HG03095 (cell line): ENCODE results near the gene GLE1.
"Not testable (repeated sequence)": the region's sequence is repeated elsewhere in the genome, so short reads cannot be mapped to it uniquely, and the experiment has no call there.

Experiments
- ATAC-seq: cut with Tn5 transposase; IDR thresholded peaks from one replicate; pipeline ENCODE4 v1.9.1; 2021; ENCODE audit warnings: moderate library complexity; ENCODE audit not compliant: unreplicated experiment

GLE1 gene

GRCh38 chr9:128550770-128551656, 46.5 kb downstream of the GLE1 start:
- no peak for ATAC-seq

- ATAC-seq = no peak
These were observed 47.2 kb downstream of the GLE1 start for GRCh38 chr9:128551657-128552152.

- peak; percentile 74 for ATAC-seq
These were observed 47.7 kb downstream of the GLE1 start, which contains the start of gene SPTAN1 for GRCh38 chr9:128552153-128552743. TSS of gene SPTAN1 (plus strand) at chr9:128552587. CDS start at chr9:128566741, 14,154 bp downstream.

GRCh38 chr9:128552744-128553440, 48.4 kb downstream of the GLE1 start:
- peak; percentile 28 for ATAC-seq

- no peak for ATAC-seq
These were observed 49.2 kb downstream of the GLE1 start for GRCh38 chr9:128553728-128554127.

GRCh38 chr9:128554155-128554862, 49.8 kb downstream of the GLE1 start:
- ATAC-seq = no peak

- no peak for ATAC-seq
These were observed 50.7 kb downstream of the GLE1 start for GRCh38 chr9:128555180-128555721.

- no peak for ATAC-seq
These were observed 51.8 kb downstream of the GLE1 start for GRCh38 chr9:128556276-128556675.

- no peak for ATAC-seq
These were observed 52.6 kb downstream of the GLE1 start for GRCh38 chr9:128556926-128557634.

GRCh38 chr9:128558431-128559310, 54.2 kb downstream of the GLE1 start:
- ATAC-seq = no peak

GRCh38 chr9:128565578-128565977, 61.1 kb downstream of the GLE1 start:
- no peak for ATAC-seq

- ATAC-seq = no peak
These were observed 64.1 kb downstream of the GLE1 start for GRCh38 chr9:128568470-128569078.

GRCh38 chr9:128575469-128575868, 71.0 kb downstream of the GLE1 start:
- ATAC-seq = no peak

- no peak for ATAC-seq
These were observed 71.4 kb downstream of the GLE1 start for GRCh38 chr9:128575916-128576315.

- no peak for ATAC-seq
These were observed 72.7 kb downstream of the GLE1 start for GRCh38 chr9:128577206-128577605.

- no peak for ATAC-seq
These were observed 74.7 kb downstream of the GLE1 start for GRCh38 chr9:128579194-128579593.

- ATAC-seq = no peak
These were observed 76.2 kb downstream of the GLE1 start for GRCh38 chr9:128580731-128581130.

- not testable (repeated sequence) for ATAC-seq
These were observed 80.6 kb downstream of the GLE1 start for GRCh38 chr9:128585155-128585554.
